Forelimb muscle (tissue), 1 donor: ENCODE results near the gene HENMT1. TPM values are rescaled to one million over a fixed set of nuclear protein-coding genes. Genes with fewer than 3 reads are reported as not detected.

Experiments
- DNase-seq: peaks from one replicate; pipeline ENCODE4 v3.0.0-alpha.2; 2013; ENCODE audit warnings: low read depth
- polyA plus RNA-seq: library from polyadenylated mRNA; unstranded; fragments of 120-200 nt; gene quantifications from one replicate; pipeline ENCODE4 v1.2.1, GENCODE V29; 2013; ENCODE audit not compliant: insufficient read length

Gene HENMT1
- polyA plus RNA-seq, 1 donor, result 21.4 TPM

GRCh38 chr1:108627951-108628350, 32.9 kb downstream of the HENMT1 start:
- no peak for DNase-seq

GRCh38 chr1:108627256-108627655, 33.6 kb downstream of the HENMT1 start:
- no peak for DNase-seq

- DNase-seq, result no peak
Observed at GRCh38 chr1:108624069-108624468, 36.8 kb downstream of the HENMT1 start.

GRCh38 chr1:108617724-108618056, 43.2 kb downstream of the HENMT1 start:
- DNase-seq, result no peak

- DNase-seq, result no peak
Observed at GRCh38 chr1:108617008-108617723, 43.7 kb downstream of the HENMT1 start.

- no peak for DNase-seq
Observed at GRCh38 chr1:108615544-108615943, 45.3 kb downstream of the HENMT1 start.

- DNase-seq, result no peak
Observed at GRCh38 chr1:108612496-108612895, 48.4 kb downstream of the HENMT1 start.

GRCh38 chr1:108611984-108612383, 48.9 kb downstream of the HENMT1 start:
- DNase-seq, result no peak

- DNase-seq, result no peak
Observed at GRCh38 chr1:108610073-108610472, 50.8 kb downstream of the HENMT1 start.

GRCh38 chr1:108609483-108610049, 51.3 kb downstream of the HENMT1 start:
- peak; percentile 34 for DNase-seq

GRCh38 chr1:108606478-108606877, 54.4 kb downstream of the HENMT1 start:
- no peak for DNase-seq

- no peak for DNase-seq
Observed at GRCh38 chr1:108605633-108606032, 55.3 kb downstream of the HENMT1 start.

- DNase-seq, result no peak
Observed at GRCh38 chr1:108601708-108602410, 59.0 kb downstream of the HENMT1 start.

GRCh38 chr1:108600504-108600903, 60.4 kb downstream of the HENMT1 start:
- no peak for DNase-seq

- no peak for DNase-seq
Observed at GRCh38 chr1:108598340-108598739, 62.6 kb downstream of the HENMT1 start.

Other genes starting within 250 kb of the HENMT1 start
- gene NBPF6, start 210.8 kb downstream of the HENMT1 start, polyA plus RNA-seq, result not detected
- gene EEIG2, start 101.0 kb downstream of the HENMT1 start, polyA plus RNA-seq, result 9.7 TPM
- gene PRPF38B, start 31.2 kb upstream of the HENMT1 start, polyA plus RNA-seq, result 46.9 TPM
- gene FNDC7, start 51.8 kb upstream of the HENMT1 start, polyA plus RNA-seq, result not detected
- 33.3 TPM for gene STXBP3, start 85.6 kb upstream of the HENMT1 start, polyA plus RNA-seq
- 2.2 TPM for gene AKNAD1, start 196.0 kb upstream of the HENMT1 start, polyA plus RNA-seq
- gene GPSM2, start 215.9 kb upstream of the HENMT1 start, polyA plus RNA-seq, result 45.9 TPM